ENCODE results near the gene CGB1. TPM values are rescaled to one million over a fixed set of nuclear protein-coding genes. Genes with fewer than 3 reads are reported as not detected.
"Not testable (repeated sequence)": the region's sequence is repeated elsewhere in the genome, so short reads cannot be mapped to it uniquely, and the experiment has no call there.

CGB1 gene
- total RNA-seq, 4 donors from 2014 or later: not detected

DNA sequence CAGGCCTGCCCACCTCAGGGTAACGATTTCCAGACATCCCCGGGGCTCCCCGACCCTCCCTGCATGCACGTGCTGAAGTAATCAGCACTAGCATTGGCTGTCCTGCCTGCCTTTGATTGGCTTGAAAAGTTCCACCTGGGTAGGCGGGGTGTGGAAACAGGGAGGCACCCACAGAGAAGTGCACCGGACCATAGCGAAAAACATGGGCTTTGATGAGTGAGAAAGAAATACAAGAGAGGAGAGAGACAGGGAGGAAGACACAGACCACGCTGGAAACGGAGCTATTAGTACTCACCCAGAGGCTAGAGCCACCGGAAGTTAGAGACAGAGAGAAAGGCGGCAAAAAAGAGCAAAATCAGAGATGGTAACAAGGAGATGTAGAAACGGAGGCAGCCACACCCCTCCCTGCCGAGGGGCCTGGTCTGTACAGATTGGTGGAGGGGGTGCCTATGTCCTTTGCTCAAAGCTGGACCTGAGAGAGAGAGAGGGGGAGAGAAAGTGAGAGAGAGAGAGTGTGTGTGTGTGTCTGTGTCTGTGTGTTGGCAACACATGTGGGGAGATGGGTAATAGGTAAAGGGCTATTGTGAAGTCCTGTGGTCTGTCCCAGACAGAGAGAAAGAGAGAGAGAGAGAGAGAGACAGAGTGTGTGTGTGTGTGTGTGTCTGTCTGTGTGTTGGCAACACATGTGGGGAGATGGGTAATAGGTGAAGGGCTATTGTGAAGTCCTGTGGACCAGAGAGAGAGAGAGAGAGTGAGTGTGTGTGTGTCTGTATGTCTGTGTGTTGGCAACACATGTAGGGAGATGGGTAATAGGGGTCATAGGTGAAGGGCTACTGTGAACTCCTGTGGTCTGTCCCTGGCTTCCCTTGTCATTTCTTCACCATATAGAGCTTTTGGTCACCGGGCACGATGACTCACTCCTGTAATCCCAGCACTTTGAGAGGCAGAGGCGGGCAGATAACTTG lies 15.5 kb downstream of the CGB1 start:
- no peak for DNase-seq (ENCODE audit: low spot score in 2 of 2)
- H3K36me3 ChIP-seq: peaks cover 0 to 5% (median 0%) of the 10 kb centered on the region in 3 donors
- H3K4me1 ChIP-seq: peaks cover 0 to 26% (median 19%) of the 10 kb centered on the region in 4 donors
- no peaks in the 10 kb centered on the region for H3K9me3 ChIP-seq
- 41 to 43% methylated on average over 16 of the region's 16 CpGs for WGBS, 2 donors
- H3K27ac ChIP-seq: no peak overlapping the region
- peaks cover 0 to 46% of the 10 kb centered on the region in 2 donors for H3K27me3 ChIP-seq
- no peak overlapping the region for H3K4me3 ChIP-seq
- TF ChIP-seq CTCF (IDR thresholded peaks at IDR 0.05) (no peak), EP300 (IDR thresholded peaks at IDR 0.05) (no peak), POLR2A (IDR thresholded peaks at IDR 0.05) (no peak)

DNA sequence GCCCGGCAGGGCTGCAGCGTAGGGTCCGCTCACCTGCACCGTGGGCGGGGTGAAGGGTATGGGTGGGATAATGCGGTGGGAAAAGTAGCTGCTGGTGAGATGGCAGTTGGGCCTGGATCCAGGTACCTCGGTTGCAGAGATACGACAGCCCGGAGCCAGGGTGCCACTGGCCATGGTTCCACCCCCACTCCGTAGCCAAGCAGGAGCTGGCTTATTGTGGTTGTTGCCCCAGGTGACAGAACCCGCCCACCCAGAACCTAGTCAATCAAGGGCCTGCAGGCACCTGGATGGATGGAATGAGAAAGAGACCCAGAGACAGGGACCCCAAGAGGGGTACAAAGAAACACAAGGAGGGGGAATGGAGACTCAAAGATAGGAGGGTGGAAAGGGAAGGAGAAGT lies 16.4 kb downstream of the CGB1 start:
- Histone ChIP-seq H3K27ac (no peak overlapping the region), H3K9me3 (no peaks in the 10 kb centered on the region), H3K4me3 (no peak overlapping the region), H3K4me1 (peaks cover 0 to 26% (median 19%) of the 10 kb centered on the region in 4 donors), H3K27me3 (peaks cover 0 to 46% of the 10 kb centered on the region in 2 donors), H3K36me3 (peaks cover 0 to 14% (median 2%) of the 10 kb centered on the region in 3 donors)
- no peak for DNase-seq (ENCODE audit: low spot score in 2 of 2)
- no peak for TF ChIP-seq CTCF (IDR thresholded peaks at IDR 0.05)
- TF ChIP-seq EP300 (IDR thresholded peaks at IDR 0.05): no peak
- no peak for TF ChIP-seq POLR2A (IDR thresholded peaks at IDR 0.05)
- WGBS, 2 donors: 76 to 78% methylated on average over 10 to 11 of the region's 11 CpGs

GRCh38 chr19:49019242-49019932 lies 17.3 kb downstream of the CGB1 start:
- H3K27ac ChIP-seq: no peak overlapping the region
- no peaks in the 10 kb centered on the region for H3K9me3 ChIP-seq
- TF ChIP-seq POLR2A (IDR thresholded peaks at IDR 0.05) (no peak), EP300 (IDR thresholded peaks at IDR 0.05) (no peak), CTCF (IDR thresholded peaks at IDR 0.05) (no peak)
- peak in 1 of 2 donors; percentile 25 for DNase-seq (ENCODE audit: low spot score in 2 of 2)
- H3K4me1 ChIP-seq: peaks cover 0 to 26% (median 19%) of the 10 kb centered on the region in 4 donors
- H3K27me3 ChIP-seq: peaks cover 0 to 46% of the 10 kb centered on the region in 2 donors
- H3K4me3 ChIP-seq: peak overlapping the region; percentile 2 to 56 (median 46)
- H3K36me3 ChIP-seq: peaks cover 0 to 23% (median 4%) of the 10 kb centered on the region in 3 donors
- 13 to 27% methylated on average over 32 to 36 of the region's 41 CpGs for WGBS, 2 donors

- Histone ChIP-seq H3K4me1 (peaks cover 0 to 26% (median 19%) of the 10 kb centered on the region in 4 donors), H3K4me3 (peak overlapping the region; percentile 6 to 56 (median 46)), H3K27me3 (peaks cover 0 to 46% of the 10 kb centered on the region in 2 donors), H3K36me3 (peaks cover 0 to 30% (median 4%) of the 10 kb centered on the region in 3 donors)
- whole genome bisulfite sequencing, 2 donors: 1 to 5% methylated on average over 24 to 38 of the region's 50 CpGs
- H3K27ac ChIP-seq; H3K9me3 ChIP-seq; DNase-seq (ENCODE audit: low spot score in 2 of 2): not testable (repeated sequence)
These were observed 18.1 kb downstream of the CGB1 start for GRCh38 chr19:49018388-49019241.

Measured in tibial nerve (tissue), 4 donors.